NCI-H1417 treated with DMSO at 0.1 percent for 48 hours (cell line): ENCODE measurements around the gene MAGED4B.
"Not testable (repeated sequence)": the region's sequence is repeated elsewhere in the genome, so short reads cannot be mapped to it uniquely, and the experiment has no call there.

Source experiments
- DNase-seq: peaks from one replicate; lab custom pipeline; 2025; lab: John Stamatoyannopoulos, UW

The MAGED4B gene, protein sequence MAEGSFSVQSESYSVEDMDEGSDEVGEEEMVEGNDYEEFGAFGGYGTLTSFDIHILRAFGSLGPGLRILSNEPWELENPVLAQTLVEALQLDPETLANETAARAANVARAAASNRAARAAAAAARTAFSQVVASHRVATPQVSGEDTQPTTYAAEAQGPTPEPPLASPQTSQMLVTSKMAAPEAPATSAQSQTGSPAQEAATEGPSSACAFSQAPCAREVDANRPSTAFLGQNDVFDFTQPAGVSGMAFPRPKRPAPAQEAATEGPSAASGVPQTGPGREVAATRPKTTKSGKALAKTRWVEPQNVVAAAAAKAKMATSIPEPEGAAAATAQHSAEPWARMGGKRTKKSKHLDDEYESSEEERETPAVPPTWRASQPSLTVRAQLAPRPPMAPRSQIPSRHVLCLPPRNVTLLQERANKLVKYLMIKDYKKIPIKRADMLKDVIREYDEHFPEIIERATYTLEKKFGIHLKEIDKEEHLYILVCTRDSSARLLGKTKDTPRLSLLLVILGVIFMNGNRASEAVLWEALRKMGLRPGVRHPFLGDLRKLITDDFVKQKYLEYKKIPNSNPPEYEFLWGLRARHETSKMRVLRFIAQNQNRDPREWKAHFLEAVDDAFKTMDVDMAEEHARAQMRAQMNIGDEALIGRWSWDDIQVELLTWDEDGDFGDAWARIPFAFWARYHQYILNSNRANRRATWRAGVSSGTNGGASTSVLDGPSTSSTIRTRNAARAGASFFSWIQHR

DNA sequence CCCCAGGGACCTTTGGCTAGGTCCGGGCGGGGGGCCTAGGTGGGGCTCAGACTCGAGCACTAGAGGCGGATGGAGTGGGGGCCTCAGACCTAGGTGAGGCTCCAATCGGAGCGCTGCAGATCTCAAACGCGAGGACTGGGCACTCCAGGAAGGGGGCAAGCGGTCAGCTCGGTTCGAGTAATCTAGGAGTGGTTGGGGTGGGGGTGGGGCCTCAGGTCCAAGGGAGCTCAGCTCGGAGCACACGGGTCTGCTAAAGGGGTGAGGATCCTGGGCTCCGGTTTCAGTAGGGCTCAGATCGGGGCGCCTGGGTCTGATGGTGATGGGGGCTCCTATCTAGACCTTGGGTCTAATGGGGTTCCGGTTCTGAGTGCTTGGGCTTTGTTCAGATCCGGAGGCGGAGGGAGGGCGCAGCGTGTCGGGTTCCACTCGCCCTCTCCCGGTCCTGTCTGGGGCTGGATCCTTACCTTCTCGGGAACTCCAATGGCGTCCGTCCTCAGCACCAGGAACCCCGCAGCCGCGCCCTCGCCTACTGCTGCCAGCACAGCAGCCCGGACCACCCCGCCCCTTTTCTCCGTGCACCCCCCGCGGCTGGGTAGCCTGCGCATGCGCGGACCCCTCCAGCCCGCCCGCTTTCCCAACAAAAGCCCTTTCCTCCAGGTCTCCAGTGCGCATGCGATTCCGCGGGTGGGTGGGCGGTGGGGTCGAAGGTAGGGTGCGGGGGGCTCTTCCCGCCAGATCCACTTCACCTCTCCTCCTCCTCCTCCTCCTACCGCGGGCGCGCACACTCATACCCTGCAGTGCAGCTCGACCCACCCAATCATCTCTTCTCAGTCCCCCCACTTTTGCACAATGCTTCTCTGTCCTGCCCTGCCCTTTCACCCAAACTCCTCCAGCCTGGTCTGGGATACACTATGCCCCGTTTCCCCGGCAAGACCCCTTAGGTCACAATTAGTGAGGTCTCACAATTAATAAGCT is at the start of gene MAGED4B:
Gene MAGED4B (minus strand): TSS at position 518 of the 975 bp plus-strand sequence. CDS start 1,011 bp downstream, outside the sequence.
- DNase-seq = not testable (repeated sequence)

DNA sequence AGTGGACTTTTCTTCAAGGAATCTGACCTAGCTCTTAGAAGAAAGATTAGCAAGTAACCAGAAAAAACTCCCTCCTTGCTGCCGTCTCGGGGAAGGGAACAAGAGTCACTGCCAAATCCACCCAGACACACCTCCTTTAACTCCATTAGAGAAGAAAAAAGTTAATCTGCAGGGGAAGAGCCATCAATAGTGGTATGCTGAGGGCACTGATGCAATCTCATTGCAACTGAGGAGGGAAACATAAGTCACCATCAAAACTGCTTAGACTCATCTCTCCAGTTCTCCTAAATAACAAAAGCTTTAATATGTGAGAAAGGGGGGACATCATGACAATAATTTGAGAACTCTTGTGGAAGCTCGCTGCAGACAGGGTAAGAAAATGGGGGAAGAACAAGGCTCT is 49.3 kb upstream of the MAGED4B start:
- DNase-seq = no peak

DNA sequence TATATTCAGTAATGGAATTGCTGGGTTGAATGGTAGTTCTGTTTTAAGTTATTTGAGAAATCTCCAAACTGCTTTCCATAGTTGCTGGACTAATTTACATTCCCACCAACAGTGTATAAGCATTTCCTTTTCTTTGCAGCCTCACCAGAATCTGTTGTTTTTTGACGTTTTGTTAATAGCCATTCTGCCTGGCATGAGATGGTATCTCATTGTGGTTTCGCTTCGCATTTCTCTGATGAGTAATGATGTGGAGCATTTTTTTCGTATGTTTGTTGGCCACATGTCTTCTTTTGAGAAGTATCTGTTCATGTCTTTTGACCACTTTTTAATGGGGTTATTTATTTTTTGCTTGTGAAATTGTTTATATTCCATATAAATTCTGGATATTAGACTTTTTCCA is 13.6 kb upstream of the MAGED4B start:
- DNase-seq = no peak

DNA sequence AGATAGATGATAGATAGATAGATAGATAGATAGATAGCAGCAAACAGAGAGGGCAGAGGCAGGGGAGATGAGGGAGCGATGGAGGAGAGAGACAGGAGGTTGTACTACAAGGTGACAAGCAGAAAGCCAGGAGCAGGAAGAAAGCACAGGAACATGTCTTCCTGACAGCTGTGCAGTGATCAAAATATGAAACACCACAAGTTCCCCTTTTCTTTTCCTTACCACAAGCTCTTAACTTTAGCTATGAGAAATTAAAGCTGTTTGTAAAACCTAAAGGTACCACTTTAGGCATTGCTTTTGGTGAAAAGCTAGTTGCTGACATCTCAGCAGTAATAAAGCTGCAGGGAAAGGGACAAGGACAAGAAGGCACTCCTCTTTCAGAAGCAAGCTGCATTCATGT is 9.1 kb upstream of the MAGED4B start:
- DNase-seq = no peak

DNA sequence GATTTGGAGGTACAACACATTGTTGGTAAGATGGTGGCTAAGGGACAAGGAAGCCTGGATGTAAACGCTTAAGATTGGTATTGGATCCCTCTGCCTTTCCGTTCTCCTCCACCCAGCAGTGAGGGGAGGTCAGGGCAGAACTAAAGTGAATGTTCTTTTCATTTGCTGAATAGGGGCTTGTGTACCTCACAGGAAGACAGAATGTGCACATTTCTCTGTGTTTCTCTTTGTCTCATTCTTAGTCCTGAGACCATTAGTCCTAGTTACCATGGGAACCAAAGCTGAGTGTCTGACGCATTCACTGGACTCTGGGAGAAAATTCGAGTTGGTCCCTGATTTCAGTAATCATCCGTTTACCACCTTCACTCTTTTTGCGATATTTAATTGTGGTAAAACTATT is 26.7 kb downstream of the MAGED4B start:
- not testable (repeated sequence) for DNase-seq

DNA sequence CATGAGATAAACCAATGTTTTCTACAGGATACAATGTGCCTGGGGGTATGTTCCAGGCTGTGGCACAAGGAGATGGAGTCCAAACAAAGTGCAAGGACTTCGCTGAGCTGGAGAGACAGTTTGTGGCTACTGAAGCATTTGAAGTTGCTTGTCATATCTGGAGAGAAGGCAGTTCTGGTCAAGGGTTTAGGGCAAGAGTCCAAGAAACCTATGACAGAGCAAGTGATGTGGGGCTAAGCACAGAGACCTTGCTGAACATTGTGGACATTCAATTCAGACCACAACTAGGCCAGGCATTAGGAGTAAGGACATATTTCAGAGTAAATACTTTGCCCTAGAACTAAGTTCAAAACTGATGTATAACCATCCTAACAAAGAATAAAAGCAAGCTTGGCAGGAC is 34.8 kb downstream of the MAGED4B start:
- DNase-seq = no peak

DNA sequence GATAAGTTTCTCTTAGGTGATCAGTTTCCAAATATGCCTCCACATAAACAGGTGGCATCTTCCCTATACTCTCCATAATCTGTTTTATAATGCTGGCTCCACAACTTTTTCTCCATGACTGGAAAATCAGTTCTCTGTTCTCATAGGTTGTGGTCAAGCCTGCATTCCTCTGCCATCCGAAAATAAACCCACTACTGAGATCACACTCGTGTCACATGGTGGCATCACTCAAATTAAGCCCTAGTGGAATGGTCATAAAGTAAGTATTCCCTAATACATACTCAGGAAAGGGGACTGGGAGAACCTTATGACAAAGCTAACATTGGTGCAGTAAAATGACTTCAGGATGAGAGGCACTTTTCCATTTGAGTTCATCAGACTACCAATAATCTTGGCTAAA is 37.6 kb downstream of the MAGED4B start:
- DNase-seq = no peak

DNA sequence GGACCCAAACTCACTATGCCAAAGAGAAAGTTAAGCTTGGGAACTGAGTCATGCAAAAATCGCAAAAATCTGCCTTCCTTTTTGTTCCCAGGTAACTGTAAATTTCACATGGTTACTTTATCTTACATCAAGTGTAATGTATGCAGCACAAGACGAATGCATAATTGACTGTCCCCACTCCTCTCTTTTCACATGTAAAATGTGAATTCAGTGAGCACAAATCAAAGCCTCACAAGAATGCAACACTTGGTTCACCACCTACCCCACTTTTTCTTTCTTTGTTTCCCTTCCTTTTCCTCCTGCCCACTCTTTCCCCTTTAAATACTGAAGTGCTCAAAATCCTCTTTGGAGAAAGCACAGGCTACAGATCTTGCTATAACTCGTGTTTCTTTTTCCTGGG is 53.2 kb downstream of the MAGED4B start:
- no peak for DNase-seq
